ENCODE measurements around the gene PRKD2.

The PRKD2 gene

DNA sequence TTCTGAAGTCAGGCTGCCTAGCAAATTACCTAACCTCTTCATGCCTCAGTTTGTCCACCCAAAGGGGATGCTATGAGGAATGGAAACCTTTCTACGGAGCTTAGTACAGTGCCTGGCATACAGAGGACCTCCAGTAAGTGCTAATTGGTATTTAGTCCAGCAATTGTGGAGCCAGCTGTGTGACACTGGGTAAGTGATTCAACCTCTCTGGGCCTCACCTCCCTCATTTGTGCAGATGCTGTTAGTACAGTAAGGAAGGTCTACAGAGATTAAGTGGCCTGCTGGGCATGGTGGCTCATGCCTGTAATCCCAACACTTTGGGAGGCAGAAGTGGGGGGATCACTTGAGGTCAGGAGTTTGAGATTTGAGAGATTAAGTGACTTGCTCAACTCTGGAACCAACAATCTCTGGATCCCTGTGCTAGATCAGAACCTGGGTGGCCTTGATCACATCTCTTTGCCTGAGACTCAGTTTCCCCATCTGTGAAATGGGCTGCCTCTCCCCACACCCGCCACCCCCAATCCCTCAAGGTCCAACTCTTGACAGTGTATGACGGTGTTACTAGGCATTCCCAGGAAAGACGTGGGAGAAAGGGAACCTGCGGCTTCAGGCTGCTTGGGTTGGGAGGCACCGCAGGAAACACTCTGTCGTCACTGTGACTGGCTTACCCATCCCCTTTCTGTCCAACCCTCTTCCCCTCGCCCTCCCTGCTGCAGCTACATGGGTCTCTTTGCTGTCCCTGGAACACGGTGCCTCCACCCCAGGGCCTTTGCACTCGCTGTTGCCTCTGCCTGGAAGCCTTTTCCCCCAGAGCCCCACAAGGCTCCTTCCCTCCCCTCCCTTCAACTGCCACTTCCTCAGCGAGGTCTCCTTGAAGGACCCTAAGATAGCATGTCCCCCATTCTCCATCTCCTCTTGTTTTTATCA lies 18.3 kb downstream of the PRKD2 start:
- no peak for DNase-seq

DNA sequence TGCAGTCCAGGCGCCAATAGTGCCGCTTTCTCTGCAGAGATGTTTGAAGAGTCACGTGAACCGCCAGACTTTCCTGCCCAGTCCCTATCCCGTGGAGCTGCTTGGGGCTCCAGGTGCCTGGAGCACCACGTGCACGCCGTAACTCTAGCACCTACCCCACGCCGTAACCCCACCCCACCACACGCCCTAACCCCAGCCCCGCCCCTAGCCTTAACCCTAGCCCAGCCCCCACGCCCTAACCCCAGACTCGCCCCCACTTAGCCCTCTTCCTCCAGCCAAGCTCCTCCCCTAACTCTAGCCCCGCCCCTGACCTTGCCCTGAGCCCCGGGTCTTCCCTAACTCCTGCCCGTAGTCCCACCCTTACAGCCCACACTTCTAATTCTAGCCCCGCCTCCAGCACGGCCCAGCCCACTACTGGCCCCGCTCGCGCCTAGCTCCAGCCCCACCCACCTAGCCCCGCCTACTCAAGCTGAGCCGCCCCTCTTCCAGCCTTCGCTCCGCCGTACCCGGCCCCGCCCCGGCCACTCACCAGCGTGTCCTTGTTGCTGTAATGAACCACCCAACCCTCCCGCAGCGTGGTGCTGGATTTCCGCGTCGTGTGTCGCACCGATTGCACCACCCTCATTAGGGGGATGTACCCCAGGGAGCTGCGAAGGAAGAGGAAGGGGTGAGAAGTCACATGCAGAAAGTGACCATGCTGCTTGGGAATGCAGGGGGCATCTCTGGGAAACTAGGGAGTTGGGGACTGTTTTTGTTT lies 19.5 kb downstream of the PRKD2 start:
- DNase-seq = no peak

DNA sequence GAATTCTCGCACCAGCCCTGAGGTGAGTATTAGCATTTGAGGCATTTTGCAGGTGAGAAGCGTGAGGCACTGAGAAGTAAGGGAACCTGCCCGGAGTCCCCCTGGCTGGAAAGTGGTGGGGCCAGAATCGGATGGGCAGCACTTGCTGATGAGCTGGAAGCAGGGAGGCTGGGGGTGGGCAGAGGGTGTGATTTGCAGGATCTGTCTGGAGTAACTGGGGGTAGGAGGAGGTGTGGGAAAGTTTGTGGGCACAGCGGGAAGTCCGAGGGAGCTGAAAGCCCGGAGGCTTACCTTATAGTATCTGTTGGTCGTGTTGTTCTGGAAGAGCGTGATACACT lies 20.1 kb downstream of the PRKD2 start:
- DNase-seq = no peak

DNA sequence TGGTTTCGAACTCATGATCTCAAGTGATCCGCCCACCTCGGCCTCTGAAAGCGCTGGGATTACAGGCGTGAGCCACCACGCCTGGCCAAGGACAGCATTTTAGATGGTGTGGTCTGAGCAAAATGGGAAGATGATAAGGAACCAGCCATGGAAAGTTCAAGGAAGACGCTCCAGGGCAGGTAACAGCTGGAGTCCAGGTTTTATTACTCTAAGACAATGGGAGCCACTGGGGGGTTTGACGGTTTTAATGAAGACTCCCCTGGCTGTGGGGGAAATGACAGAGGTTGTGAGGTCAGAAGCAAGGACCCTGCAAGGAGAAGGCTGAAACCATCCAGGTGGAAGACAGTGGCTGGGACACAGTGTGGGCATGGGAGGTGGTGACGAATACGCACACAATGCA lies 20.9 kb downstream of the PRKD2 start:
- DNase-seq = no peak

- no peak for DNase-seq
Measured at GRCh38 chr19:46693760-46694159, 23.2 kb downstream of the PRKD2 start.

GRCh38 chr19:46692918-46693722 lies 23.8 kb downstream of the PRKD2 start:
- no peak for DNase-seq

GRCh38 chr19:46691948-46692347 lies 25.0 kb downstream of the PRKD2 start:
- no peak for DNase-seq

DNA sequence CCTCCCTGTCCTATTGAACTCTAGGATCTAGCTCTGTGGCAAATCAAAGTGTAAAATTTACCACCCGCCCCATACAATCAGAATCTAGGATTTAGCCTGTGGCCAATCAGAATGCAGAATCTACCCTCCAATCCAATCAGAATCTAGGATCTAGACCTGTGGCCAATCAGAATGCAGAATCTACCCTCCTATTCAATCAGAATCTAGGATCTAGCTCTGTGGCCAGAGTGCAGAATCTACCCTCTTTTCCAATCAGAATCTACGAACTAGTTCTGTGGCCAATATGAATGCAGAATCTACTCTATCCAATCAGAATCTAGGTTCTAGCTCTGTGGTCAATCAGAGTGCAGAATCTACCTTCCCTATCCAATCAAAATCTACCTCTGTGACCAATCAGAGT lies 25.8 kb downstream of the PRKD2 start:
- DNase-seq = no peak

DNA sequence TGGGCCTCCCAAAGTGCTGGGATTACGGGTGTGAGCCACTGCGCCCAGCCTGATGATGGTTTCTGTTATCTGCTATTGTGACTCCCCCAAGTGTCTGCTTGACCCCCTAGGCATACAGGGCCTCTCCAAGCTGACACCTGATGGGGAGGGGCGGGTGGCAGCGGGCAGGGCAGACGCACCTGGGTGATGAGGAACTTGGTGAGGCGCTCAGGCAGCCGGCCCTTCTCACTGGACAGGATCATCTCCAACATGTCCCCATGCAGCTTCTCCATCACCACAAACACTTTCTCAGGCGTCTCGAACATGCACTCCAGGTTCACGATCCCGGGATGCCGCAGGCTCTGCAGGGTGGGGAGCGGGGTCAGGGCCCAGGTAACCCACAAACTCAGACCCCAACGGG lies 27.6 kb downstream of the PRKD2 start:
- DNase-seq = no peak

GRCh38 chr19:46687438-46688145 lies 29.3 kb downstream of the PRKD2 start:
- no peak for DNase-seq

- no peak for DNase-seq
Measured at GRCh38 chr19:46685189-46685588, 31.7 kb downstream of the PRKD2 start.

DNA sequence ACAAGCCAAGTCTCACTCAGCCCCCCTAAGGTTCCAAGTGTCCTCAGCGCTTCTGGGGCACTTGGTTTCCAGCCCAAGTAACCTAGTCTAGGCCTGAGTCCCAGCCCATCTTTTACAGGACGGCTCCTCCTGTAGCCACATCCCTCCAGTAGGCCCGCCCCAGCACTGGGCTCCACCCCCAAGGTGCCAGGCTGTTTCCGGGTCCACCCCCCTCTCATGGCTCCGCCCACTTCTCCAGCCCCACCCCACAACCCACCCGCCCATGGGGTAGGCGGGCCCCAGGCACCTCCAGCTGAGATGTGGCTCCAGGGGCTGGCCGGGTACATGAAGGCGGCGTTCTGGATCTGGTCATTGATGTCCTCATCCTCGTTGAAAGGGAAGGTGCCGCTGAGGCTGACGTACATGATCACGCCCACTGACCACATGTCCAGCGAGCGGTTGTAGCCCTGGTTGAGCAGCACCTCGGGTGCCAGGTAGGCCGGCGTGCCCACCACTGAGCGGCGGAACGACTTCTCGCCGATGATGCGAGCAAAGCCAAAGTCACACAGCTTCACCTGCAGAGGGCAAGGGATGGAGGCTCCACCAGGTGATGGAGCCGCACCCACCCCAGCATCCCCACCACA lies 38.7 kb downstream of the PRKD2 start:
- peak; percentile 51 for DNase-seq

DNA sequence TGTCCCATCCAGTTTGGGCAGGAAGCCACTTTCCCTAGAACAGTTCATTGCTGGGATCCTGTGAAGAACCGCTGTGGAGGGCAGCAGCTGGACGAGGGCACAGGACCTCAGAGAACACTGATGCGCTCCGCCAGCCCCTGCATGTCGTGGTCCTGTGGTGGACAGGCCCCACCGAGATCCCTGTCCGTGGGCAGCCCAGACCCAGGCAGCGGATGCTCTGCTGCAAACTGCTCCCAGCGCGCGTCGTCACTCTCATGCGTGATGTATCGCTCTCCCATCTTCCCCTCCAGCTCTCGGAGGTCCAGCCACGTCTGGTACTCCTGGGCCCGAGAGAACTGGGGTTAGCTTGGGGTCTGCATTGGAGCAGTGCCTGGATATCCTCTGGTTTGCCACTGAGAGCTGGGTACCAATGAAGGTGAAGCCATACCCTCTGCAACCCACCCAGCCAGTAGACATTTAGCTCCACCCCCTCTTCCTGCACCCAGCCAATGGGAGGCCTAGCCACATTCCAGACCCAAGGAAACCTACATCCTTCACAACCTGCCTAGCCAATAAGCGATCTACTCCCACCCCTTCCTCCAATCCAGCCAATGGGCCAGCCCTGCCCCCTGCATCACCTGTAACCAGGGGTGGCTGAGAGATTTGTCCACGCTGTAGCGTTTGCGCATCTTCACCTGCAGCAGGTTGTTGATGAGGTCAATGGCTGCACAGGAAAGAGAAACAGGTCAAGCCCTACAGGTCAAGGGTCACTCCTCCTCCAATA lies 42.3 kb downstream of the PRKD2 start:
- DNase-seq = no peak

- DNase-seq = no peak
Measured at GRCh38 chr19:46670813-46671212, 46.1 kb downstream of the PRKD2 start.

DNA sequence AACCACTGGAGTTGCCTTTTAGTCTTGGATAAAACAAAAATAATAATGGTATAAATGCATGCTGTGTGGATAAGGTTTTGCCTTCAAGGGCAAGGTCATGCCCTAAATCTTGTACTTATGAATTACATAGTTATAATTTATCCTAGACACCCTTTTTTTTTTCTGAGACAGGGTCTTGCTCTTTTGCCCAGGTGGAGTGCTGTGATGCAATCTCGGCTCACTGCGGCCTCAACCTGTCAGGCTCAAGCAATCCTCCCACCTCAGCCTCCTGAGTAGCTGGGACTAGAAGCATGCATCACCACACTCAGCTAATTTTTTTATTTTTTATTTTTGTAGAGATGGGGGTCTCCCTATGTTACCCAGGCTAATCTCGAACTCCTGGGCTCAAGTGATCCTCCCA lies 48.3 kb downstream of the PRKD2 start:
- no peak for DNase-seq

- DNase-seq = no peak
Measured at GRCh38 chr19:46665072-46665471, 51.8 kb downstream of the PRKD2 start.

DNA sequence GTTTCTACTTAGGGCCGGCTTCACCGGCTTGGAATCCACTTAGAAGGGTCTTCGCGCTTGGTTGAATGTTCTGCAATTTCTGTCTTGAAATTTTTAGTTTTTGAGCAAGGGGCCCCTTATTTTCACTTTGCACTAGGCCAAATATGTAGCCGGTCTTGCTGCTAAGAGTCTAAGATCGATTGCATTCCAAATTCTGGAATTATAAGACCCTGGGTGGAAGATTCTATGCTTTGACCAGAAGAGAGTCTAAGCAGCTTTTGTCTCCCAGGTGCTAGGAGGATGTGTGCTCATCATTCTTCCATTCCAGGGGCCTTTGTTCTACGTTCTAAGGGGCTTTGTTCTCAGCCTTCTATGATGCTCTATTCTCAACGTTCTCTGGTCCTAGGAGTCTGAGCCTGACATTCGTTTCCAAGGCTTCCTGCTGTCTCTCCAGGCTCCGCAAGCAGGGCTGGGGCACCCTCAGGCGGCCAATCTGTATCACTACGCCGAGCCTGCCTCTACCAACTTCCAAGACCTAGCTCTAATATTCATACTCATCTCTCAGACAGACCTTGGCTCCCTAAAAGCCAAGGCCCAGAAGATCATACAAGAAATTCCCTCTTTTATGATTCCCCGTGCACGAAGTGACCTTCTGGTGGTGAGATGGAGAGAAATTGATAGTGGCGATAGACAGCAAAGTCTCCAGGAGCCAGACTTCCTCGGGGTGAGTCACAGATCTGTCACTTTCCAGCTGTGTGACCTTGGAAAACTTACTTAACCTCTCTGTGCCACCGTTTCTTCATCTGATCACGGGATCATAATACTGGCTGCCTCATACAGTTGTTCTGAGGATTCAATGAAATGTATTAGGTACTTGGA lies 55.0 kb downstream of the PRKD2 start:
- peak; percentile 65 for DNase-seq

DNA sequence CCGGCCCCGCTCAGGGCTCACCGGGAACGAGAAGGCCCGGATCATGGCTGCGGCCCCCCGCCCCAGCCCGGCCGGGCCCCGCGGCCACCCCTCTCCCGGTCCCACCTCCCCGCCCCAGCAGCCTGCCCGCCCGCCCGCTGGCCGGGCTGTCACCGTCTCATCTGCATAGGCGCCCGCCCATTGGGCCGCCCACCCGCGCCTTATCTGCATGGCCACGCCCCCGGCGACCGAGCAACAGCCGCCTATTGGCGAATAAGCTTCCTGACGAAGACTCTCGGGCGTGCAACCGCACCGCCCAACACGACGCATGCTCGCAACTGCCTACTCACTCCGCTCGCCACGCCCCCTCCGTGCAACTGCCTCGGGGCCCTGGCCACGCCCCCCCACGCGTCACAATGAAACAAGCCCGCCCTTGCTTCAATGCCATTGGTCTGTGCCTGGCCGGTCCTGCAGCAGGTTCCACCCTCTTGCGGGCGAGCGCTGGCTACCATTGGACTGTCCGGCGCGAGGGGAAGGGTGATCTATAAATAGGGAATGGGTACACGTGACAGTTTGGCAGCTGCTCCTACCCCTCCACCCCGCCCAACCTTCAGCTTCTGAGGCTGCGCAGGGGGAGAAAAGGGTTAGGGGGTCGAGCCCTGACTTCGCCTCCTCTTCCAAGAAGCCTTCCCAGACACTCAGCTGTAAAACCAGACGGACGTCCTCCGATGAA lies 55.7 kb downstream of the PRKD2 start, which contains the start of gene DACT3:
Gene DACT3, minus strand, starts transcription at position 163 of the 712 bp plus-strand sequence. Its CDS starts 118 bp downstream, at position 45.
- peak; percentile 100 for DNase-seq

GRCh38 chr19:46660551-46661019 lies 56.3 kb downstream of the PRKD2 start:
- DNase-seq = peak; percentile 10
